Mesenchymal stem cell (in vitro differentiated cells and primary cell): Measurements from ENCODE around the gene CACNG5.

ENCODE experiments used
- DNase-seq: peaks from one replicate; pipeline ENCODE4 v3.0.0-alpha.2; 2013
- H2AFZ ChIP-seq: one replicate; pipeline ENCODE4 v1.6.1; 2013; ENCODE audit warnings: low read depth, mild to moderate bottlenecking, control low read depth, inconsistent platforms, low read length, moderate library complexity
- H2AK5ac ChIP-seq: 2 replicates; pipeline ENCODE4 v1.6.1; 2013; ENCODE audit warnings: low read length, moderate library complexity, mild to moderate bottlenecking, inconsistent platforms; ENCODE audit not compliant: severe bottlenecking
- H2BK120ac ChIP-seq: one replicate; pipeline ENCODE4 v1.6.1; 2013; ENCODE audit warnings: low read depth, mild to moderate bottlenecking, inconsistent platforms, low read length, moderate library complexity
- H2BK12ac ChIP-seq, 2 experiments: one replicate each; pipeline ENCODE4 v1.6.1; 2013; ENCODE audit warnings: inconsistent platforms in 2 of 2, low read length in 2 of 2, mild to moderate bottlenecking in 2 of 2, moderate library complexity in 2 of 2, control low read depth in 1 of 2
- H2BK15ac ChIP-seq: one replicate; pipeline ENCODE4 v1.6.1; 2013; ENCODE audit warnings: mild to moderate bottlenecking, low read depth, inconsistent platforms; ENCODE audit not compliant: poor library complexity, severe bottlenecking
- H2BK5ac ChIP-seq: 2 replicates; pipeline ENCODE4 v1.6.1; 2013; ENCODE audit warnings: low read depth, mild to moderate bottlenecking, low read length, control low read depth, inconsistent platforms; ENCODE audit not compliant: poor library complexity, severe bottlenecking
- H3K14ac ChIP-seq, 2 experiments: one replicate each; pipeline ENCODE4 v1.6.1; 2013; ENCODE audit warnings: inconsistent platforms in 2 of 2, low read length in 2 of 2, control low read depth in 1 of 2, mild to moderate bottlenecking in 1 of 2, moderate library complexity in 1 of 2
- H3K18ac ChIP-seq, 2 experiments: one replicate each; pipeline ENCODE4 v1.6.1; 2013; ENCODE audit warnings: inconsistent platforms in 2 of 2, low read length in 2 of 2, control low read depth in 1 of 2, low read depth in 1 of 2, mild to moderate bottlenecking in 1 of 2
- H3K23ac ChIP-seq, 2 experiments: one replicate each; pipeline ENCODE4 v1.6.1; 2013; ENCODE audit warnings: inconsistent platforms in 2 of 2, low read length in 2 of 2, mild to moderate bottlenecking in 2 of 2, moderate library complexity in 2 of 2, control low read depth in 1 of 2
- H3K27ac ChIP-seq: 2 replicates; pipeline ENCODE4 v1.5.1; 2013; ENCODE audit warnings: mild to moderate bottlenecking, moderate library complexity, low read length, control low read depth, inconsistent platforms; ENCODE audit not compliant: poor library complexity, severe bottlenecking
- H3K27me3 ChIP-seq, 2 experiments: 2 replicates each; pipeline versions ENCODE4 v1.6.1 to v1.7.0; 2013; ENCODE audit warnings: low read length in 2 of 2, mild to moderate bottlenecking in 2 of 2, moderate library complexity in 2 of 2, control low read depth in 1 of 2, inconsistent platforms in 1 of 2; ENCODE audit not compliant: control insufficient read depth in 1 of 2, insufficient read depth in 1 of 2
- H3K36me3 ChIP-seq, 2 experiments: 2 replicates each; pipeline versions ENCODE4 v1.6.1 to v1.7.0; 2013; ENCODE audit warnings: low read length in 2 of 2, control low read depth in 1 of 2, inconsistent platforms in 1 of 2, low read depth in 1 of 2, mild to moderate bottlenecking in 1 of 2; ENCODE audit not compliant: insufficient read depth in 2 of 2, control insufficient read depth in 1 of 2
- H3K4ac ChIP-seq, 2 experiments: one replicate each; pipeline ENCODE4 v1.6.1; 2013; ENCODE audit warnings: inconsistent platforms in 2 of 2, low read length in 2 of 2, mild to moderate bottlenecking in 2 of 2, moderate library complexity in 2 of 2, control low read depth in 1 of 2, low read depth in 1 of 2
- H3K4me1 ChIP-seq: 2 replicates; pipeline ENCODE4 v1.6.1; 2013; ENCODE audit warnings: low read depth, low read length, control low read depth; ENCODE audit not compliant: control insufficient read depth, insufficient read depth
- H3K4me2 ChIP-seq: 2 replicates; pipeline ENCODE4 v1.6.1; 2013; ENCODE audit warnings: low read length, mild to moderate bottlenecking, inconsistent platforms; ENCODE audit not compliant: poor library complexity, severe bottlenecking
- H3K4me3 ChIP-seq, 2 experiments: 2 replicates each; pipeline versions ENCODE4 v1.5.1 to v1.7.0; 2013; ENCODE audit warnings: low read length in 2 of 2, mild to moderate bottlenecking in 2 of 2, control low read depth in 1 of 2, low read depth in 1 of 2; ENCODE audit not compliant: insufficient read depth in 1 of 2
- H3K79me1 ChIP-seq: replicated peaks from 2 replicates; pipeline ENCODE4 v1.6.1; 2013; ENCODE audit warnings: mild to moderate bottlenecking, control low read depth, low read length, inconsistent platforms; ENCODE audit not compliant: poor library complexity, severe bottlenecking
- H3K9ac ChIP-seq: 2 replicates; pipeline ENCODE4 v1.7.0; 2013; ENCODE audit warnings: mild to moderate bottlenecking, low read length, moderate library complexity
- H3K9me3 ChIP-seq: 2 replicates; pipeline ENCODE4 v1.7.0; 2013; ENCODE audit warnings: mild to moderate bottlenecking, low read length; ENCODE audit not compliant: control insufficient read depth
- H4K8ac ChIP-seq: one replicate; pipeline ENCODE4 v1.6.1; 2013; ENCODE audit warnings: inconsistent platforms, mild to moderate bottlenecking, low read length, moderate library complexity
- H4K91ac ChIP-seq: one replicate; pipeline ENCODE4 v1.6.1; 2013; ENCODE audit warnings: mild to moderate bottlenecking, low read length, inconsistent platforms
- WGBS: methylation state at CpG from one replicate; pipeline ENCODE4 v1.1.7; 2013; ENCODE audit warnings: mixed read lengths; 5-methylcytosine and 5-hydroxymethylcytosine counted together

Gene CACNG5

DNA sequence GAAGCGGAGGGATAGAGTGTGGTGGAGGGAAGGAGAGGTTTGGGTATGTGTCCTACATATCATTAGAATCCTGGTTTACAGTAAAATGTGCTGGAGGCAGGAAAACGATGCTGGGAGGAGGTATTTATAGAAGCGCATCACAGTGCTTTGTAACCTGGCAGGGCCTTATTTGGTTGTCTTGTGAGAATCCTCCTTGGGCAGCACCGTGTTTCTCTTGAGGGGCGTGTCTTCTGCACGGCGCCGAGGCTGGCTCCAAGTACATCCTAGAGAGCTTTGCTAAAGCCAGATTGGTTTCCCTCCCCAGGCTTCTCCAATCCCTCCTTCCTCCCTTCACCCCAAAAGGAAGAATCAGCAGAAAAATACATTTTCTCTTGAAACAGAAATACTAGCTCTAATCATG, 24.4 kb downstream of the CACNG5 start:
- H3K27me3 ChIP-seq = peaks cover 27 to 32% of the 10 kb centered on the region in 2 experiments
- H3K79me1 ChIP-seq = no peaks in the 10 kb centered on the region
- no peaks in the 10 kb centered on the region for H3K36me3 ChIP-seq
- no peak overlapping the region for H3K27ac ChIP-seq
- no peak overlapping the region for H2BK12ac ChIP-seq
- no peak overlapping the region for H3K23ac ChIP-seq
- no peak overlapping the region for H3K9ac ChIP-seq
- no peak overlapping the region for H3K4me3 ChIP-seq
- no peak overlapping the region for H2AFZ ChIP-seq
- no peak overlapping the region for H2BK15ac ChIP-seq
- no peak overlapping the region for H3K14ac ChIP-seq
- peaks cover 6% of the 10 kb centered on the region for H3K9me3 ChIP-seq
- no peak overlapping the region for H2AK5ac ChIP-seq
- H3K4me1 ChIP-seq = no peaks in the 10 kb centered on the region
- no peak overlapping the region for H2BK120ac ChIP-seq
- DNase-seq = no peak
- WGBS = 89% methylated on average over 8 of the region's 8 CpGs
- no peak overlapping the region for H2BK5ac ChIP-seq
- no peak overlapping the region for H3K4me2 ChIP-seq
- no peak overlapping the region for H3K4ac ChIP-seq
- H4K8ac ChIP-seq = no peak overlapping the region
- no peak overlapping the region for H4K91ac ChIP-seq
- H3K18ac ChIP-seq = no peak overlapping the region

DNA sequence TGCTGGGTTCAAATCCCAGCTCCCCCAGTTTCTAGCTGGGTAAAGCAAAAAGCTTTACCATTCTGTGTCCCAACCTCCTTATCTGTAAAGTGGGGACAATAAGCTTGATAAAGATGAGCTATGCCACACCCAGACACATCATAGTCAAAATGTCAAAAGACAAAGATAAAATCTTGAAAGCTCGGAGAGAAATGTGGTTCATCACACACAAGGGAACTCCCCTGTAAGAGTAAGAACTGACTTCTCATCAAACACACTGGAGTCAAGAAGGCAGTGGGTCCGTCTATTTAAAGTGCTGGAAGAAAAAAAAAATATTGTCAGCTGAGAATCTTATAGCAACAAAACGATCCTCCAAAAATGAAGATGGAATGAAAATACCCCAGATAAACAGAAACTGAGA, 25.3 kb downstream of the CACNG5 start:
- Histone ChIP-seq H3K27me3 (peaks cover 27 to 32% of the 10 kb centered on the region in 2 experiments), H3K9me3 (peaks cover 3% of the 10 kb centered on the region), H3K4me1 (no peaks in the 10 kb centered on the region), H2BK120ac (no peak overlapping the region), H2BK15ac (no peak overlapping the region), H2AK5ac (no peak overlapping the region), H2AFZ (no peak overlapping the region), H2BK5ac (no peak overlapping the region), H4K91ac (no peak overlapping the region), H2BK12ac (no peak overlapping the region), H3K4ac (no peak overlapping the region), H3K18ac (no peak overlapping the region), H3K27ac (no peak overlapping the region), H3K14ac (no peak overlapping the region), H3K23ac (no peak overlapping the region), H3K36me3 (no peaks in the 10 kb centered on the region), H3K4me2 (no peak overlapping the region), H3K9ac (no peak overlapping the region), H3K4me3 (no peak overlapping the region), H4K8ac (no peak overlapping the region), H3K79me1 (no peaks in the 10 kb centered on the region)
- WGBS = 40% methylated on average over 1 of the region's 3 CpGs
- DNase-seq = no peak

GRCh38 chr17:66863820-66864219, 28.9 kb downstream of the CACNG5 start:
- Histone ChIP-seq H3K4me1 (no peaks in the 10 kb centered on the region), H3K4ac (no peak overlapping the region), H3K36me3 (no peaks in the 10 kb centered on the region), H2BK15ac (no peak overlapping the region), H3K18ac (no peak overlapping the region), H4K8ac (no peak overlapping the region), H3K14ac (no peak overlapping the region), H3K27ac (no peak overlapping the region), H2AFZ (no peak overlapping the region), H4K91ac (no peak overlapping the region), H3K79me1 (no peaks in the 10 kb centered on the region), H3K9me3 (peaks cover 10% of the 10 kb centered on the region), H2BK5ac (no peak overlapping the region), H2BK120ac (no peak overlapping the region), H3K27me3 (peaks cover 26 to 27% of the 10 kb centered on the region in 2 experiments), H3K4me2 (no peak overlapping the region), H2AK5ac (no peak overlapping the region), H3K4me3 (no peak overlapping the region), H3K9ac (no peak overlapping the region), H2BK12ac (no peak overlapping the region), H3K23ac (no peak overlapping the region)
- no peak for DNase-seq
- 97% methylated on average over 2 of the region's 2 CpGs for WGBS

DNA sequence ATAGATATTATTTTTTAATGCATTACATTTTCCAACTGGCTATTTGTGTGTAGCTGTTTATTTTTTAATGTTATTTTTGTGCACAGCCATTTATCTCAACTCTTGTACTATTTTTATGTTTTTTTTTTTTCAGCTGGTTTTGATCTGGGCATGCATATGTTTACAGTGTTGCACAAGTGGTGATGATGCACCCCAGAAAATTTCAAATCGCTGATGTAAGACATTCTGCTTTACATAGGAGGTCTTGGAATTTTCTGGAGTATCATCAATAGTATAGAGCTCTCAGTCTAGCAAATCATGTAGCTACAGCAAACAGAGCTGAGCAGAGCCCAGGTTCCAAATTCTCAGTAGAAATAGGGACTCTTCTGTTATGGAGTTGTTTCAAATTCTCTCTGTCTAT, 30.2 kb downstream of the CACNG5 start:
- Histone ChIP-seq H4K91ac (no peak overlapping the region), H2BK5ac (no peak overlapping the region), H3K4ac (no peak overlapping the region), H3K36me3 (no peaks in the 10 kb centered on the region), H3K27ac (no peak overlapping the region), H3K4me2 (no peak overlapping the region), H3K9ac (no peak overlapping the region), H2AFZ (no peak overlapping the region), H2BK15ac (no peak overlapping the region), H3K18ac (no peak overlapping the region), H3K14ac (no peak overlapping the region), H3K27me3 (peaks cover 14 to 17% of the 10 kb centered on the region in 2 experiments), H4K8ac (no peak overlapping the region), H3K4me3 (no peak overlapping the region), H3K79me1 (no peaks in the 10 kb centered on the region), H2AK5ac (no peak overlapping the region), H2BK120ac (no peak overlapping the region), H3K9me3 (peaks cover 12% of the 10 kb centered on the region), H3K23ac (no peak overlapping the region), H2BK12ac (no peak overlapping the region), H3K4me1 (no peaks in the 10 kb centered on the region)
- DNase-seq = no peak
- 83% methylated on average over 1 of the region's 1 CpG for WGBS
